Spleen (tissue), 7 donors: Measurements from ENCODE around the gene PPP1R17.

Experiments
- POLR2A ChIP-seq, 3 donors: fragments of 450-650 bp; IDR thresholded peaks; one replicate each; pipeline ENCODE4 v1.5.1; 2017; ENCODE audit warnings: antibody characterized with exemption in 3 of 3, mild to moderate bottlenecking in 1 of 3
- POLR2AphosphoS5 ChIP-seq, 3 donors: sonication (generic); formaldehyde crosslinking; IDR thresholded peaks; one replicate each; pipeline ENCODE4 v1.5.1; 2017; ENCODE audit warnings: antibody characterized with exemption in 3 of 3
- TF ChIP-seq, protein P1 (sequence below), 11 experiments: fragments of 200-600 bp in 7 of 11; fragments of 450-650 bp in 4 of 11; sonication (generic) in 4 of 11; IDR thresholded peaks in 8 of 11; conservative IDR thresholded peaks in 3 of 11; 1 replicate in 7 of 11; 2 replicates in 4 of 11; pipeline versions ENCODE4 v1.4.0 to v1.8.0; 2016 to 2021; ENCODE audit warnings: antibody characterized with exemption in 11 of 11, inconsistent platforms in 4 of 11, mild to moderate bottlenecking in 1 of 11
- donor health status: DM: no; HTN: no; CAD: no; lungs with moderate emphysema.
- donor health status: DM: no; HTN: no; CAD: no.
- donor health status: DM: no; HTN: no; CAD: no.

GRCh38 chr7:31707089-31707488, 20.1 kb downstream of the PPP1R17 start:
- TF ChIP-seq POLR2AphosphoS5 (IDR thresholded peaks at IDR 0.05) (no peak), POLR2A (IDR thresholded peaks at IDR 0.05) (no peak)
- TF ChIP-seq, protein P1, sequence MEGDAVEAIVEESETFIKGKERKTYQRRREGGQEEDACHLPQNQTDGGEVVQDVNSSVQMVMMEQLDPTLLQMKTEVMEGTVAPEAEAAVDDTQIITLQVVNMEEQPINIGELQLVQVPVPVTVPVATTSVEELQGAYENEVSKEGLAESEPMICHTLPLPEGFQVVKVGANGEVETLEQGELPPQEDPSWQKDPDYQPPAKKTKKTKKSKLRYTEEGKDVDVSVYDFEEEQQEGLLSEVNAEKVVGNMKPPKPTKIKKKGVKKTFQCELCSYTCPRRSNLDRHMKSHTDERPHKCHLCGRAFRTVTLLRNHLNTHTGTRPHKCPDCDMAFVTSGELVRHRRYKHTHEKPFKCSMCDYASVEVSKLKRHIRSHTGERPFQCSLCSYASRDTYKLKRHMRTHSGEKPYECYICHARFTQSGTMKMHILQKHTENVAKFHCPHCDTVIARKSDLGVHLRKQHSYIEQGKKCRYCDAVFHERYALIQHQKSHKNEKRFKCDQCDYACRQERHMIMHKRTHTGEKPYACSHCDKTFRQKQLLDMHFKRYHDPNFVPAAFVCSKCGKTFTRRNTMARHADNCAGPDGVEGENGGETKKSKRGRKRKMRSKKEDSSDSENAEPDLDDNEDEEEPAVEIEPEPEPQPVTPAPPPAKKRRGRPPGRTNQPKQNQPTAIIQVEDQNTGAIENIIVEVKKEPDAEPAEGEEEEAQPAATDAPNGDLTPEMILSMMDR (IDR thresholded peaks at IDR 0.05 in 8 of 11, conservative IDR thresholded peaks at IDR 0.05 in 3 of 11): no peak
